A673 (cell line): ENCODE measurements around the gene CSTPP1. TPM values are rescaled to one million over a fixed set of nuclear protein-coding genes. Genes with fewer than 3 reads are reported as not detected.

Source experiments
- BruUV-seq: library from RNA; stranded (reverse); fragments of 400-500 nt; replicated peaks from 2 replicates; lab custom pipeline; 2021; lab: Mats Ljungman, UMichigan
- CTCF ChIA-PET: fragments of 300-600 bp; sonication (Branson Sonifier 250); formaldehyde crosslinking; loops from one replicate; lab custom pipeline; 2022; ENCODE audit warnings: antibody characterized with exemption; lab: Charles Lee
- POLR2A ChIA-PET: fragments of 300-600 bp; sonication (Branson Sonifier 250); formaldehyde crosslinking; loops from one replicate; lab custom pipeline; 2022; ENCODE audit warnings: antibody characterized with exemption; ENCODE audit not compliant: low non-redundant PET; lab: Charles Lee
- DNase-seq: peaks from one replicate; pipeline ENCODE4 v3.0.0-alpha.2; 2015; ENCODE audit warnings: low spot score
- H3K27ac ChIP-seq: fragments of 200-600 bp; sonication (generic); 2 replicates; pipeline ENCODE4 v1.5.1; 2016; ENCODE audit warnings: mixed run types, low read depth, mild to moderate bottlenecking, mixed read lengths, antibody characterized with exemption, low read length; ENCODE audit not compliant: poor library complexity, severe bottlenecking
- H3K27me3 ChIP-seq: fragments of 200-600 bp; sonication (generic); replicated peaks from 2 replicates; pipeline ENCODE4 v1.6.1; 2017; ENCODE audit warnings: mixed run types, low read depth, mild to moderate bottlenecking, mixed read lengths, antibody characterized with exemption, low read length; ENCODE audit not compliant: insufficient read depth, poor library complexity
- H3K36me3 ChIP-seq: fragments of 200-600 bp; sonication (generic); 2 replicates; pipeline ENCODE4 v1.6.1; 2016; ENCODE audit warnings: mixed run types, mild to moderate bottlenecking, mixed read lengths, antibody characterized with exemption, low read length; ENCODE audit not compliant: insufficient read depth, poor library complexity, severe bottlenecking
- H3K4me1 ChIP-seq: fragments of 200-600 bp; sonication (generic); 2 replicates; pipeline ENCODE4 v1.6.1; 2017; ENCODE audit warnings: mixed run types, mild to moderate bottlenecking, mixed read lengths, antibody characterized with exemption, low read length; ENCODE audit not compliant: insufficient read depth, poor library complexity, severe bottlenecking
- H3K4me3 ChIP-seq: fragments of 200-600 bp; sonication (generic); 2 replicates; pipeline ENCODE4 v1.5.1; 2016; ENCODE audit warnings: low read depth, mixed run types, mild to moderate bottlenecking, mixed read lengths, low read length; ENCODE audit not compliant: poor library complexity, severe bottlenecking
- H3K9me3 ChIP-seq: fragments of 200-600 bp; sonication (generic); 2 replicates; pipeline ENCODE4 v1.6.1; 2016; ENCODE audit warnings: mixed run types, low read depth, mild to moderate bottlenecking, mixed read lengths, antibody characterized with exemption, low read length; ENCODE audit not compliant: poor library complexity, severe bottlenecking
- CTCF ChIP-seq: fragments of 300-800, 200-600 bp; sonication (generic); conservative IDR thresholded peaks from 2 replicates; pipeline ENCODE4 v1.5.1; 2017; ENCODE audit warnings: low read depth, mild to moderate bottlenecking, antibody characterized with exemption, low read length, moderate library complexity, mixed read lengths
- EZH2 ChIP-seq: fragments of 200-600 bp; sonication (generic); IDR thresholded peaks from 2 replicates; pipeline ENCODE4 v1.6.1; 2017; ENCODE audit warnings: borderline replicate concordance, low read depth, mild to moderate bottlenecking, mixed read lengths, antibody characterized with exemption, low read length; ENCODE audit not compliant: poor library complexity, severe bottlenecking
- intact Hi-C: fragments of 100-400 bp; cut with micrococcal nuclease; formaldehyde crosslinking; loops from one replicate; pipeline ENCODE4 v1.10.0; 2022; ENCODE audit not compliant: unreplicated experiment
- total RNA-seq: library from RNA; stranded (reverse); gene quantifications from 2 replicates; pipeline ENCODE4 v1.2.3, GENCODE V29; 2021

CSTPP1 gene
- total RNA-seq, 1 experiment from 2014 or later: 79.3 TPM

- no peak for TF ChIP-seq EZH2
- no peak for TF ChIP-seq CTCF
- H3K9me3 ChIP-seq: no peaks in the 10 kb centered on the region
- intact Hi-C loops: no loop called here
- POLR2A ChIA-PET: no interaction called here
- CTCF ChIA-PET: interaction anchor here (0.6 kb wide), 1 partner anchor 149 kb away, joined by 4 read pairs; no protein-coding TSS in a partner anchor
- TSS peak; percentile 4 for BruUV-seq
- H3K27ac ChIP-seq: no peak overlapping the region
- DNase-seq: no peak
- no peak overlapping the region for H3K4me3 ChIP-seq
- H3K27me3 ChIP-seq: no peaks in the 10 kb centered on the region
- H3K4me1 ChIP-seq: no peaks in the 10 kb centered on the region
- H3K36me3 ChIP-seq: peaks cover 59% of the 10 kb centered on the region
These were observed 227.8 kb downstream of the CSTPP1 start for GRCh38 chr11:47164321-47164720.

DNA sequence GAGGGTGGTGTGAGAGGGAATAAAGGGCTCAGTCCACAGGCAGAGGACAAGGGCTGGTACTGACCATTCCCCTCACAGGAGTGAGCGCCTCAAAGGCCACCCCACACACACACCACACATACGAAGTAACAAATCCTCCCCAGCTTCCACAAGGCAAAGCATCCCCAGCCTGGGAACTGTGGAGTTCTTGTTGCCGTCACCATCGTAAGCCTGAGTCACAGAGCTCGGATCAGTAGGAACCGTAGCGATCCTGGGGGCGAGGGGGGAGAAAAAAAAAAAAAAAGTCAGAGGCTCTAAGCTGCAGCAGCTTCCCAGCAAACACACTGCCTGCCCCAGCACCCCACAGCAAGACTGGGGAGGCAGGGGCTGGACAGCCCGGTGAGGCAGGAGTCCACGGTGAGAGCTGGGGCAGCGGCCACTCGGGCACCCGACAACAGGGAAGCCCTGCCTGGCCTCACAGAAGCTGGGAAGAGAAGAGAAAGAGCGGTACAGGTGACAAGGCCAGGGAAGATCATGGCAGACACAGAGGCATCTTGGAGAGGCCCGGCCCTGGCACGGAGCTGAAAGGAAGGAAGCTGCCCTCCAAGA is 228.8 kb downstream of the CSTPP1 start:
- H3K4me1 ChIP-seq: no peaks in the 10 kb centered on the region
- CTCF ChIA-PET: interaction anchor here (0.6 kb wide), 1 partner anchor 250 kb away, joined by 3 read pairs; no protein-coding TSS in a partner anchor
- no peaks in the 10 kb centered on the region for H3K9me3 ChIP-seq
- POLR2A ChIA-PET: no interaction called here
- no peak for DNase-seq
- BruUV-seq: no TSS peak
- H3K27me3 ChIP-seq: no peaks in the 10 kb centered on the region
- no peak overlapping the region for H3K4me3 ChIP-seq
- no peak for TF ChIP-seq EZH2
- no peak for TF ChIP-seq CTCF
- intact Hi-C loops: no loop called here
- no peak overlapping the region for H3K27ac ChIP-seq
- peaks cover 67% of the 10 kb centered on the region for H3K36me3 ChIP-seq

- no peaks in the 10 kb centered on the region for H3K4me1 ChIP-seq
- BruUV-seq: no TSS peak
- H3K9me3 ChIP-seq: no peaks in the 10 kb centered on the region
- H3K36me3 ChIP-seq: peaks cover 76% of the 10 kb centered on the region
- H3K27ac ChIP-seq: no peak overlapping the region
- H3K27me3 ChIP-seq: no peaks in the 10 kb centered on the region
- TF ChIP-seq CTCF (no peak), EZH2 (no peak)
- DNase-seq: no peak
- ChIA-PET CTCF (no interaction called here), POLR2A (no interaction called here)
- intact Hi-C loops: no loop called here
- H3K4me3 ChIP-seq: no peak overlapping the region
These were observed 229.8 kb downstream of the CSTPP1 start for GRCh38 chr11:47166368-47166767.
